Measurements from ENCODE around the gene NAT10.

DNA sequence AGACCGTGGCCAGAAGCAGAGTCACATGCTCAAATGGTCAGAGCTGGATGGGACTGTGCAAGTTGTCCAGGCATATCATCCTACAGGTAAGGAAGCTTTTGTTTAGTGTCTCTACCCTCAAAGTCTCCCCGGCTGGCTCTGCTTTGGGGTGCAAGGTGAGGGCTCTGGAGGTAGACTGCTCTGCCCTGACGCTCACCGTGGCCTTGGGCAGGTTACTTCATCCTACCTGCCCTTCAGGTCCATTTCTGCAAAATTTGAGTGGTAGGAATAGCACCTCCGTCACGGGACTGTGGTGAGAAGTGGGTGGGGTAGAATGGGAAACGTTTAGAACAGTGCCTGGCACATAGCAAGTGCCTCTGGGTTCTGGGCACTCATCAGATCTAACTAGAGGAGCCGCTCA is 42.2 kb downstream of the NAT10 start:
- TF ChIP-seq EZH2 (IDR thresholded peaks at IDR 0.05; ENCODE audit: insufficient read depth, poor library complexity, severe bottlenecking) = no peak
- no peak for TF ChIP-seq EZH2phosphoT487 (IDR thresholded peaks at IDR 0.05; ENCODE audit: insufficient read depth, low read depth)
